Prostate gland (tissue), 2 donors: ENCODE measurements around the gene SETD2.

Experiments
- CTCF ChIP-seq, 4 experiments: fragments of 200-600 bp in 2 of 4; fragments of 450-650 bp in 2 of 4; sonication (generic) in 2 of 4; IDR thresholded peaks; 1 replicate in 3 of 4; 2 replicates in 1 of 4; pipeline ENCODE4 v1.5.1; 2016 to 2019; ENCODE audit warnings: antibody characterized with exemption in 4 of 4, mild to moderate bottlenecking in 2 of 4, moderate library complexity in 2 of 4
- POLR2A ChIP-seq: fragments of 450-650 bp; IDR thresholded peaks from one replicate; pipeline ENCODE4 v1.6.1; 2016; ENCODE audit warnings: antibody characterized with exemption, mild to moderate bottlenecking

GRCh38 chr3:47003056-47003410, 160.9 kb downstream of the SETD2 start:
- TF ChIP-seq CTCF (IDR thresholded peaks at IDR 0.05): no peak
- TF ChIP-seq POLR2A: no peak
